Stimulated activated CD8-positive, alpha-beta memory T cell treated with anti-CD3 and anti-CD28 coated beads, Interleukin-2, amount 100 ng/mL, for 48 hours (primary cell): ENCODE measurements around the gene TRAP1.
"Not testable (repeated sequence)": the region's sequence is repeated elsewhere in the genome, so short reads cannot be mapped to it uniquely, and the experiment has no call there.

Experiments used
- DNase-seq, 2 donors: peaks; one replicate each; pipeline ENCODE4 v3.0.0-alpha.2; 2020; ENCODE audit warnings: low read depth in 2 of 2

TRAP1 gene

GRCh38 chr16:3673676-3674377 lies 43.5 kb downstream of the TRAP1 start:
- no peak for DNase-seq

DNA sequence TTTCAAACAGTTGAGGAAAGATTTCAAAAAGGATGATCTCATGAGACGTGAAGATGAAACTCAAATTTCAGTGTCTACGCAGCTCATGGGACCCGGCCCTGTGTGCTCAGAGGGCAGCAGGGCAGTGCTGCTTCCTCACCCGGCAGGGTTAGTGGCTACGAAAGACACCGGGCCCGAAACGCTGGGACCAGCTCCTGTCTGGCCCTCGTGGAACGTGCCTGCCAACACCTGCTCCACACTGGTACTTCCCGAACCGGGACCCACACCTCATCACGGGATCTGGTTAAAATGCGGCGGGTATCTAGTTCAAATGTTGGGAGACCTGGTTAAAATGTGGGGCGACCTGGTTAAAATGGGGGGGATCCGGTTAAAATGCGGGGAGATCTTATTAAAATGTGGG lies 44.1 kb downstream of the TRAP1 start:
- no peak for DNase-seq

DNA sequence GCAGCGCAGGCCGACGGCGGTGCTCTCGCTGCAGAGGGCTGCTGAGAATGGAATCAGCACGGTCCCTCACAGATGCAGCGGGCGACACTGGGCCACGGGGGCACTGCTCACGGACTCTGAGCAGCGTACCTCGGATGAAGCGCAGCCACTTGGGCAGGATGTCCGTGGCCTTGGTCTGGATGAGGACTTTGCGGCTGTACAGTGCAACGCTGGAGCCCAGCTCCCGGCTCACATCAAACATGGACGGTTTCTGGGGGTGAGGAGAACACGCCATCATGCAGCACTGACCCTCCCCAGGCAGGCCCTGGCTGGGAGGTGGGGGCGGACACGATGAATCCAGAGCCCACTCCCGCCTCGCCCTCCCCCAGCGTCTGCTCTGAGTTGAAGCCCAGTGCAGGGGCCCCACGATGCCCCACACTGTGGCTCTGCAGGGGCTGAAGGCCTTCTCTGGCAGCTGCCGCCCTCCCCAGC lies 44.7 kb downstream of the TRAP1 start:
- DNase-seq, result no peak

- DNase-seq, result no peak
Measured at GRCh38 chr16:3671424-3671823, 45.9 kb downstream of the TRAP1 start.

- DNase-seq, result no peak
Measured at GRCh38 chr16:3670711-3671110, 46.6 kb downstream of the TRAP1 start.

GRCh38 chr16:3669082-3669481 lies 48.2 kb downstream of the TRAP1 start:
- DNase-seq, result no peak

DNA sequence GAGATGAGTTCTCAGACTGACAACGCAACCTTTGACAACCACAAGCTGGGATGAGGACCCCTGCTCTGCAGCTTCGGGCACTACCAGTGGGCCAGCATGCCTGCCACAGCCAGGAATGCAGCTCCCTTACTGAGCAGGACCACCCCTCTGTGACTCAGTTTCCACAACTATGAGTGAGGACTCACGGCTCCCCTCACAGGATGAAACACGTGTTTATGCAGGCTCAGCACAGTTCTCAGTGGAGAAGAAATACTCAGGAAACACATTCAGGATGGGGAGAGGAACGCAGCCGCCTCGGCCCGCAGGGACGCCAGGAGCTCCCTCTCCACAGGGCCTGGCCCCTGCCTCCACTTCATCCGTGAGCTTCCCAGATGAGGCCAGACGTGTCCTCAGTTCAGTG lies 48.7 kb downstream of the TRAP1 start:
- no peak for DNase-seq

DNA sequence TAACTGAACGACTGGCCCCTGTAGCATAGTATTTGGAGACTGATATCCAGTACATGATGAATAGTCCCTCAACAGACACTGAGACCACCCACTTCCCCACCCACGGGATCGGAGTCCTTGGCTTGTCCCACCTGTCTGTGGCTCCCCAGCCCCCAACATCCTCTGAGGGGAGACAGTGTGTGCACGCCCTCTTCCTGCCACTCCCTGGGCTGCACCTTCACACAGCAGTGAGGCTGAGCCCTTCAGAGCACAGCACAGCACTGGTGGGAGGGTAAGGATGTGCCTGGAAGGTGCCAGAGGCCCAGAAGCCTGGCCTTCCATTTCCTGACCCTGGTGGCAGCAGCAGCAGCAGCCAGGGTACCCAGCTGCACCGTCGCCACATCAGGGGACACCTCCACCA lies 51.8 kb downstream of the TRAP1 start:
- DNase-seq, result no peak

DNA sequence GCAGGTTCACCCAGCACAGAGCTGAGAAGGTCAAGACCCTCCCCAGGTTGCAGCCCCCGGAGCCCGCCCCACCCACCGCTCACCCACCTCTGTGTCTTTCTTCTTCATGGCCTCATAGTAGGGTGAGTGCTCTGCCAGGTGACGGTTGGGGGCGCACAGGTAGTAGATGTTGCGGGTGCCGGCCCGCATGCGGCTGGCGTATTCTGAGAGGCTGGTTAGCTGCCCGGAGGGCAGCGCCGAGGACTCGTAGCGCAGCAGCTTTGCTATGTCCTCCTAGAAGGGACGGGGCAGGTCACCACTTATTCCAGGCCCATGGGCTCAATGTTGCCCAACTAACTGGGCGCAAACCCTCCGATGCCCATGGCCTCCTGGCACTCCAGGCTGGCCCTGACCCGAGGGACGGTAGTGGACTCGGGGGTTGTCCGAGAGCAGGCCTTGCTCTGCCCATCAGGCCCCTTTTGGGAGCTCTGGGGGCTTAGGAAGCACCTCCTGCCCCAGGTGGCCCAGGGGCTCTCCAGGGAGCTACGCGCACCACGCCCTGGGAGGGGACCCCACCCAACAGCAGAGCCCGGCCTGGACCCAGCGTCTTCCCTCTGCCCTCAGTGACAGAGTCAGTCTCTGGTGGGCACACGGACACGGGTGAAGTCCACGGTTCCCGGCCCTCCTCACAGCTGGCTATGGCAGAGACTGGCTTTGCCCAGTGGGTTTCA lies 53.0 kb downstream of the TRAP1 start:
- no peak for DNase-seq

DNA sequence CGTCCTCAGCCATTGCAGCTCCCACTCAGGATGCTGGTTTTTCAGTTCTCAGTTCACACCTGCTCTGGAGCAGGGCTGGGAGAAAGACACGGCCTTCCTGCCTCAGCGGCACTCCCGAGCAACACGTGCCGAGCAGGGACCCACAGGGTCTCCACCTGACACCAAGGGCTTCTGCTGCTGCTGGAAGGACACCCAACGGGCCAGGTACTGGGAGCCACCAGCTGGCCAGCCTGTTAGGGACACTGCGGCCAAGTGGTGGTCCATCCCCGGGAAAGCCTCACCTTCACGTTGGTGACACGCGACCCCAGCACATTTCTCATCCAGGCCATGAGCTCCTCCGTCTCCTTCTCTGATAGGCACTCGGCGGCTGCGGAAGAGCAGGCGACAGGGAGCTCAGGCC lies 54.7 kb downstream of the TRAP1 start:
- DNase-seq, result no peak

DNA sequence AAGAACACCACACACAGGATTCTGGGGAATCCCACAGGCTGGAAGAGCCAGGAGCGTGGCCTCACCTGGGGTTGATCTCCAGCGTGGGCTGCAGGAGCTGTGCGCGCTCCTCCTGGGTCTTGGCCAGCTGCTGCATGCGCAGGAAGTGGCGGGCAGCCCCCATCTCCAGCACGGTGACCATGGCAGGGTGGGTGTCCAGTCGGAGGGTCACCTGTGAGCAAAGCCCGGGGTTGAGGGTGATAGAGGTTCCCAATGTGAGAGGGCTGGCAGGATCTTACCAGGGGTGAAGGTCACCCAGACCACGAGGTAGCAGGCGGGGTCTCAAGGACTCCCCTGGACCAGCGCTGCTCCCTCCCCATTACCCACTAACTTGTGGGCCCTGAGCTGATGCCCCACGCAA lies 55.4 kb downstream of the TRAP1 start:
- DNase-seq, result no peak

- DNase-seq, result no peak
Measured at GRCh38 chr16:3661311-3661710, 56.0 kb downstream of the TRAP1 start.

DNA sequence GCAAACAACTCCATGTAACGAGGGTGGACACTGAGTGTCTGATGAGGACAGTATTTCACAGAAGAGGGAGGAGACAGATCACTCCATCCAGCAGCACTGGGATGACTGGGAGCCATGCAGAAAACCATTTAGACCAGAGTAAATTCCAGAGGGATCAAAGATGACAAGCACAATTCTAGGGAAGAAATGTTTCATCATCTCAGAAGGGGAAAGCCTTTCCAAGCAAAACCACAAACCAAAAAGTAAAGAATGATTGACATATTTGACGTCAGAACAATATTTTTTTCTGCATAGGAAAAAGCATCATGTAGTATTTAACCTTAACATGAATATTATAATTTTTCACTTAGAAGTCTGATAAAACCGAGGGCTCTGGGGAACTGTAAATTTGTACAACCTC lies 58.1 kb downstream of the TRAP1 start:
- no peak for DNase-seq

- peak in 1 of 2 donors; percentile 32 for DNase-seq
Measured at GRCh38 chr16:3656491-3657468, 60.5 kb downstream of the TRAP1 start.

- not testable (repeated sequence) for DNase-seq
Measured at GRCh38 chr16:3656160-3656490, 61.2 kb downstream of the TRAP1 start.

DNA sequence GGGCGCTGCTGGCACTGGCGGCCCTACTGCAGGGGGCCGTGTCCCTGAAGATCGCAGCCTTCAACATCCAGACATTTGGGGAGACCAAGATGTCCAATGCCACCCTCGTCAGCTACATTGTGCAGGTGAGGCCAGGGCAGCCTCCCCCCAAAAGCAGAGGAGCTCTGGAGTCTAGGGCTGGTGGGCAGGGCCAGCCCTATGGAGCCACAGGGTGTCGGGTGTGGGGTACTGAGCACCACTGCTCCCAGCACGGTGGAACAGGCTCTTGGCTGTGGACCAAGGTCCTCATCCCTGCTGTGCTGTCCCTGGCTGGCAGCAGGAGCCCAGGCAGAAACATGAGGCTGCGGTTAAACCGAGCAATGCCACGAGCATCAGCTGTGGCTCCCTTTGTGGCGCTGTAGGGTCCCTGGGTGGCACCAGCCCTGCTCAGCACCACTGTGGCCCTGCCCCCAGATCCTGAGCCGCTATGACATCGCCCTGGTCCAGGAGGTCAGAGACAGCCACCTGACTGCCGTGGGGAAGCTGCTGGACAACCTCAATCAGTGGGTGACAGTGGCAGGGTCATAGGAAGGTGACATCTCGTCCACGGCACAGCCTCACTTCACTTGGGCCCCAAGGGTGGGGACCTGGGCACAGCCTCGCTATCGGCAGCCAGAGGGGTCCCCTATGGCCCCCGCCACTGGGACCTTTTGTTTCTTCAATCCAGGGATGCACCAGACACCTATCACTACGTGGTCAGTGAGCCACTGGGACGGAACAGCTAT lies 61.7 kb downstream of the TRAP1 start:
- no peak for DNase-seq

- no peak for DNase-seq
Measured at GRCh38 chr16:3655030-3655395, 62.3 kb downstream of the TRAP1 start.

DNA sequence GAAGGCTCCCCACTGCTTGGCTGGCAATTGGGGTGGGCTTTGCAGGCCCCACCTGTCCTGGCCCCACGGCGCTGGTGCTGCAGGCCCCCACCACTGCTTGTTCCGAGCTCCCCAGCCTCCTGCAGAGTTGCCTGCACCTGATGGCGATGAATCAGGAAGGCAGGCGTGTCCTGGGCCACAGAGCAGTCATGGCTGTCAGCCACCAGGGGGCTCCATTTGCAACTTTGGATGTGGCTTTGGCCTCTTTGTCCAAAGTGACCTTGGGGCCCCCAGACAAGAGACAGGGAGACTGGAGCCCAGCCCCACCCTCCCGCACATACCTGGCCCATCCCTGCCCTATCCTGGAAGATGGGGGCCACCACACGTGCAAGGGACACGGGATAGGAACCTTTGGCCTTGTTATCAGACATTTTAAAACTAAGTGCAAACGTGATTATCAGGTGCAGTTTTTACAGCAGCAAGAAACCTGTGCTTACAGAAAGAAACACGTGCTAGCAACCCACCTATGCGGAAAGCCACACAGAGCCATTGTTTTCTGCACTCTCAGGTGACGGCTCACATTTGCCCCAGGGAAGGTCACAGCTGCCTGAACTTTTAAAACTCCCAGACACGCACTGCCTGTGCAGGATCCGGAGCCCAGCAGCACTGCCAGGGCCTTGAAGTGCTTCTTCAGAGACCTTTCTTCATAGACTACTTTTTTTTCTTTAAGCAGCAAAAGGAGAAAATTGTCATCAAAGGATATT lies 62.9 kb downstream of the TRAP1 start, which contains the start of gene DNASE1:
TSS of gene DNASE1 (plus strand) at position 443 of the 743 bp plus-strand sequence. CDS start 683 bp downstream, outside the sequence.
- peak; percentile 29 to 39 for DNase-seq

DNA sequence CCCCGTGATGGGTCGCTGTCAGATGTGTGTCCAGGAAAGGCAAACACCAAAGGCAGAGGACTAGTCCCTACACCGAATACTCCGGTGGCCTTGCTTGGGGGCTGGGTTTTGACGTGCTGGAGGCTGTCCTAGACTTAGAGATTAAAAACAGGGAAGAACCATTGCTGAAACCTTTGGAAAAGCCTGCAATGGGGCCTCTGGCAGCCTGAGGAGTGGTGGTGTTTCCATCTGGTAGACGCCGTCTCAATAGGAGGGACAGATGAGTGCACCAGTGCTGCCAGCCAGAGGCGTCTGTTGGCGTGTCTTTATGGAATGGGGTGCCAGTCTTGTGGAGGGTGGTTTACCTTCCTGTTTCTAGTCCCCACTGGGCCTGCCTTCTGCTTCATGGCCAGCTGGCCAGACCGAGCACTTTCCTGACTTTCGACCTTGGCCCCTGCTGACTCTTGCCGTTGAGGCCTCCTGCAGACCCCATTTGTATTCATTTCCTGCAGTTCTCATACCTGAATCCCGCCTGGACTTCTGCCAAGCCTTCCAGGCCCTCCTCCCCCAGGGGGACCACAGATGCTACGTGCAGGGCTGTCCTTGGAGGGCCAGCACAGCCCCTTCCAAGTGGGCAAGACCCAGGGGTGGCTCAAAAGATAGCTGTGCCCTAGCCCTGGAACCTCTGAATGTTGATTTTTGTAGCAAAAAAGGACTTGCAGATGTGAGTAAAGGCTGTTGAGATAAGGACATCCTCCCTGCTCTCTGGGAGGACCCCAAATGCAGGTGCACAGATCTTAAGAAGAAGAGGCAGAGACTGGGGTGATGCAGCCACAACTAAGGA lies 64.7 kb downstream of the TRAP1 start:
- DNase-seq, result no peak
